ENCODE results near the gene PAN3.

The PAN3 gene

GRCh38 chr13:28338742-28339141 is 200.4 kb downstream of the PAN3 start:
- no peak for DNase-seq

- DNase-seq: no peak
These were observed 201.1 kb downstream of the PAN3 start for GRCh38 chr13:28339419-28339818.

- DNase-seq: no peak
These were observed 202.0 kb downstream of the PAN3 start for GRCh38 chr13:28340272-28340793.

- DNase-seq: no peak
These were observed 203.9 kb downstream of the PAN3 start for GRCh38 chr13:28342251-28342650.

- no peak for DNase-seq
These were observed 205.8 kb downstream of the PAN3 start for GRCh38 chr13:28344163-28344562.

Measured in activated gamma-delta T cell (primary cell).